Measurements from ENCODE around the gene TMEM198. TPM values are rescaled to one million over a fixed set of nuclear protein-coding genes. Genes with fewer than 3 reads are reported as not detected.

The TMEM198 gene
- total and polyA plus RNA-seq, 9 of the 15 experiments (the other 6 are each of a cell fraction or from before 2014, with no cell fraction given) = 0.03 to 3.8 (median 1.0) TPM

- TF ChIP-seq POLR2G (IDR thresholded peaks at IDR 0.05; ENCODE audit: low read depth, low read length) (peak; percentile 33; the same call in 1 of the 2 replicates), CTBP1 (IDR thresholded peaks at IDR 0.05; ENCODE audit: borderline replicate concordance) (peak; percentile 33; the same call in 1 of the 2 replicates), RAD21 (CRISPR knock-in tag; conservative IDR thresholded peaks at IDR 0.05 in 1 of 2, IDR thresholded peaks at IDR 0.05 in 1 of 2) (peak; percentile 98 to 99), FOXP1 (CRISPR knock-in tag; IDR thresholded peaks at IDR 0.05) (peak; percentile 38; the same call in 1 of the 2 replicates), TBP (optimal IDR thresholded peaks at IDR 0.05; ENCODE audit: low read depth, low read length) (peak; percentile 20), TCF3 (CRISPR knock-in tag; IDR thresholded peaks at IDR 0.05) (peak; percentile 48; the same call in 1 of the 2 replicates), GTF2F1 (IDR thresholded peaks at IDR 0.05; ENCODE audit: low read depth, low read length) (no peak), KLF10 (CRISPR knock-in tag; IDR thresholded peaks at IDR 0.05) (no peak), CTCF (IDR thresholded peaks at IDR 0.05 in 2 of 3, conservative IDR thresholded peaks at IDR 0.05 in 1 of 3; ENCODE audit: insufficient read depth in 2 of 3, low read depth in 1 of 3, low read length in 3 of 3) (peak; percentile 91 to 98 (median 97)), MGA (IDR thresholded peaks at IDR 0.05) (no peak), DEAF1 (CRISPR knock-in tag; IDR thresholded peaks at IDR 0.05) (peak; percentile 96)
Measured at GRCh38 chr2:219530048-219530963, 13.5 kb upstream of the TMEM198 start (continued).

All from K562 (cell line).